Calu3 (cell line): ENCODE data around the gene PKIG. TPM values are rescaled to one million over a fixed set of nuclear protein-coding genes. Genes with fewer than 3 reads are reported as not detected.

Experiments
- BruUV-seq: library from RNA; stranded (reverse); fragments of 400-500 nt; replicated peaks from 2 replicates; lab custom pipeline; 2021; lab: Mats Ljungman, UMichigan
- CTCF ChIA-PET: fragments of 300-600 bp; sonication (Branson Sonifier 250); formaldehyde crosslinking; loops from one replicate; lab custom pipeline; 2022; ENCODE audit warnings: antibody characterized with exemption; lab: Charles Lee
- DNase-seq: peaks from one replicate; pipeline ENCODE4 v3.0.0; 2022
- H3K27ac Mint-ChIP-seq: one replicate; pipeline ENCODE4 v1.8.0; 2022; ENCODE audit warnings: mixed read lengths; ENCODE audit not compliant: unreplicated experiment
- H3K27me3 Mint-ChIP-seq: one replicate; pipeline ENCODE4 v1.8.0; 2022; ENCODE audit warnings: mixed read lengths; ENCODE audit not compliant: unreplicated experiment
- H3K36me3 Mint-ChIP-seq: one replicate; pipeline ENCODE4 v1.8.0; 2022; ENCODE audit warnings: mild to moderate bottlenecking, moderate library complexity, mixed read lengths; ENCODE audit not compliant: insufficient read depth, unreplicated experiment
- H3K4me1 Mint-ChIP-seq: one replicate; pipeline ENCODE4 v1.8.0; 2022; ENCODE audit warnings: mild to moderate bottlenecking, low read depth, mixed read lengths; ENCODE audit not compliant: unreplicated experiment
- H3K4me3 Mint-ChIP-seq: one replicate; pipeline ENCODE4 v1.8.0; 2022; ENCODE audit warnings: mild to moderate bottlenecking, low read depth, moderate library complexity, mixed read lengths; ENCODE audit not compliant: unreplicated experiment
- H3K9me3 Mint-ChIP-seq: one replicate; pipeline ENCODE4 v1.8.0; 2022; ENCODE audit warnings: low read depth, mixed read lengths; ENCODE audit not compliant: unreplicated experiment
- intact Hi-C: fragments of 100-400 bp; cut with micrococcal nuclease; formaldehyde crosslinking; loops from one replicate; pipeline ENCODE4 v1.10.0; 2022; ENCODE audit not compliant: unreplicated experiment
- total RNA-seq: library from RNA; stranded (reverse); gene quantifications from 2 replicates; pipeline ENCODE4 v1.2.3, GENCODE V29; 2022
- TF ChIP-seq, protein P1 (sequence below): fragments of 200-600 bp; IDR thresholded peaks from one replicate; pipeline ENCODE4 v1.8.0; 2022; ENCODE audit warnings: antibody characterized with exemption; ENCODE audit not compliant: unreplicated experiment

The PKIG gene
- total RNA-seq, 1 experiment from 2014 or later, result 6.6 TPM

DNA sequence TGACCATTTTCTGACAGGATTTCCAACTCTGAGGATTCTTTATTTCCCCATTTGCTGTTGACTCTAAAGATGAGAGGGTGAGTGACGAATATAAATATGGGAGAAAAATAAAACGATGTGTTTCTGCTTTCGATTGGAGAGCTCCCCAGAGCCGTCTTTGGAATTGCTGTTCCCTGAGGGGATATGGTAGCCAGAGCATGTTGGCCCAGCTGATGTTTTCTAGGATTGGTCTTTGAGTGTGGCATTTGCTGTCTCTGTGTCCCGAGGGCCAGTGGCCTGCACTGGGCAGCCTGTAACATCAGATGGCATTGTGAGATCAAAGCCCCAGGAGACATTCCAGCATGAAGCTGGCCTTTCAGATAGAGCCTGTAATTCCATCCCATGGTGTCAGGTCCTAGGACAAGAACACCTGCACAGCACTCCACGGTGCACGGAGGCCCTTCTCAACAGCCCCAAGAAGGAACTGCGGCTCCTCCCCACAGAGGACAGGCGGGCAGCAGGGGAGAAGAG lies 26.7 kb downstream of the PKIG start:
- no TSS peak for BruUV-seq
- intact Hi-C loops, result no loop called here
- Mint-ChIP-seq H3K27ac (no peak overlapping the region), H3K4me1 (peaks cover 17% of the 10 kb centered on the region), H3K27me3 (no peaks in the 10 kb centered on the region), H3K36me3 (no peaks in the 10 kb centered on the region), H3K9me3 (no peaks in the 10 kb centered on the region), H3K4me3 (no peak overlapping the region)
- CTCF ChIA-PET, result interaction anchor here (0.6 to 2.1 kb wide), 6 partner anchors 13 to 392 kb away, joined by 3 to 11 read pairs (median 4); no protein-coding TSS in a partner anchor
- DNase-seq, result no peak
- TF ChIP-seq, protein P1, sequence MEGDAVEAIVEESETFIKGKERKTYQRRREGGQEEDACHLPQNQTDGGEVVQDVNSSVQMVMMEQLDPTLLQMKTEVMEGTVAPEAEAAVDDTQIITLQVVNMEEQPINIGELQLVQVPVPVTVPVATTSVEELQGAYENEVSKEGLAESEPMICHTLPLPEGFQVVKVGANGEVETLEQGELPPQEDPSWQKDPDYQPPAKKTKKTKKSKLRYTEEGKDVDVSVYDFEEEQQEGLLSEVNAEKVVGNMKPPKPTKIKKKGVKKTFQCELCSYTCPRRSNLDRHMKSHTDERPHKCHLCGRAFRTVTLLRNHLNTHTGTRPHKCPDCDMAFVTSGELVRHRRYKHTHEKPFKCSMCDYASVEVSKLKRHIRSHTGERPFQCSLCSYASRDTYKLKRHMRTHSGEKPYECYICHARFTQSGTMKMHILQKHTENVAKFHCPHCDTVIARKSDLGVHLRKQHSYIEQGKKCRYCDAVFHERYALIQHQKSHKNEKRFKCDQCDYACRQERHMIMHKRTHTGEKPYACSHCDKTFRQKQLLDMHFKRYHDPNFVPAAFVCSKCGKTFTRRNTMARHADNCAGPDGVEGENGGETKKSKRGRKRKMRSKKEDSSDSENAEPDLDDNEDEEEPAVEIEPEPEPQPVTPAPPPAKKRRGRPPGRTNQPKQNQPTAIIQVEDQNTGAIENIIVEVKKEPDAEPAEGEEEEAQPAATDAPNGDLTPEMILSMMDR, result no peak

DNA sequence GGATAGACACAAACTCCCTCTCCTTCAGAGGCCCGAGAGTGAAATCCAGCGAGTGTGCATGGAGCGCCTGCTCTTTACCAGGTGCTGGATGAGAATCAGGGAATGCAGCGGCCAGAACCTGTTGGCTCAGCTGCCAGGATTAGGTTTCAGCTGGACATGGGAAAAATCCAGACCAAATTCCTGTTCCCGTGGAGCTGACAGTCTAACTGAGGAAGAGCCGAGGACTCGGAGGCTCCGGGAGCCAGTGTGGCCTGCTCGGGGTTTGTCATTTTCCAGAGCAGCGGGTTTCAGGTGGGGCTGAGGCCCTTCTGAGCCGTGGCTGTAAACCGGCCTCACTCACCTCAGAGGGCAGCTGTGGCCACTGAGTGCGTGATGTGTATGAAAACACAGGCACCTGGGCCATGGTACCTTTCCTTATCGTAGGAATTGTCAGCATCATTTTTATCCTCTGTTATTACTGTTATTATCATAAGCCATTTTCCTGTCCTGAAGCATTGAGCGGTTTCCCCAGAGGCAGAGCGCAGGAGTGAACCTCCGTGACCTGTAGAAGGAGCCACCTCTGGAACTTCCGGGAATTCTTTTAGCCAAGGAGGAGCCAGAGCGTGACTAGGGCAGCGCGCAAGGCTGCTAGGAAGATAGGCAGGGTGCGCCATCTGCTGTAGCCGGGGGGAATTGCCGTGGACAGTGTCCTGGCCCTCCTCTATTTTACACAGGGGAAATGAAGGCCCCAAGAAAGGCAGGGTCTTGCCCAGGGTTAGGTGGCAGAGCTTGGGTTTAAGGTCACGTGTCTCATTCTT lies 27.3 kb downstream of the PKIG start:
- peak; percentile 97 for DNase-seq
- intact Hi-C loops, result loop anchor here (1.0 to 5.0 kb wide), 4 partner anchors 87 to 392 kb away; partner anchors contain the start of genes SERINC3 and TTPAL
- Mint-ChIP-seq H3K4me1 (peaks cover 17% of the 10 kb centered on the region), H3K36me3 (no peaks in the 10 kb centered on the region), H3K27me3 (no peaks in the 10 kb centered on the region), H3K27ac (no peak overlapping the region), H3K9me3 (no peaks in the 10 kb centered on the region), H3K4me3 (peak overlapping the region; percentile 52)
- TF ChIP-seq, protein P1, result peak; percentile 99
- no TSS peak for BruUV-seq
- CTCF ChIA-PET, result interaction anchor here (0.6 to 2.1 kb wide), 12 partner anchors 9 to 493 kb away, joined by 3 to 11 read pairs (median 4); partner anchors contain the start of gene SERINC3

DNA sequence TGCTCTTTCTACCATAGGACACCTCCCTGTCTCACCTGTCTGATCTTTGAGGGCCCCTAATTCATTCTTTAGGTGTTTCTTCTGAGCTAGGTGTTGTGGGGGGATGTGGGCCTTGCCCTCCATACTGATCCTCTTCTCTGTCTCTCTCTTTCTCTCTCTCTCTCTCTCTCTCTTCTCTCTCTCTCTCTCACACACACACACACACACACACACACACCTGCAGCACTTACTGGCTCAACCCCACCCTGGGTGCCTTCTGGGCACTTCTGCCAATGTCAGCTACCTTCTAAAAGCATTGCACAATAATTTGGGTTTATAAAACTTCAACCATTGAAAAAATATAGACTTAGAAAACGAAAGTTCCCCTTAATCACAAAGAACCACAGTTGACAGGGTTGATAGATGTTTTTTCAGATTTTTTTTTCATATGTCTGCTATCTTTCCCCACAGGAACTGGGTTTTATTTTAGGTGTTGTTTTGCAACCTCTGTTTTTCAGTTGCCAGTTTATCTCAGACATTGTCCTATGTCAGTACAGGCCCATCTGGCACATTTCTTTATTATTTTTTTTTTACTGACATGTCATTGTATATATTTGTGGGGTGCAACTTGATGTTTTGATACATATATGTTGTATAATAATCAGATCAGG lies 28.1 kb downstream of the PKIG start:
- CTCF ChIA-PET, result interaction anchor here (0.6 to 2.1 kb wide), 13 partner anchors 8 to 494 kb away, joined by 3 to 11 read pairs (median 4); partner anchors contain the start of genes FITM2 and SERINC3
- TF ChIP-seq, protein P1, result no peak
- Mint-ChIP-seq H3K27me3 (no peaks in the 10 kb centered on the region), H3K27ac (no peak overlapping the region), H3K4me1 (peaks cover 17% of the 10 kb centered on the region), H3K4me3 (no peak overlapping the region), H3K9me3 (no peaks in the 10 kb centered on the region), H3K36me3 (no peaks in the 10 kb centered on the region)
- DNase-seq, result no peak
- BruUV-seq, result no TSS peak
- intact Hi-C loops, result loop anchor here (1.0 to 5.0 kb wide), 4 partner anchors 88 to 393 kb away; partner anchors contain the start of genes SERINC3 and TTPAL

DNA sequence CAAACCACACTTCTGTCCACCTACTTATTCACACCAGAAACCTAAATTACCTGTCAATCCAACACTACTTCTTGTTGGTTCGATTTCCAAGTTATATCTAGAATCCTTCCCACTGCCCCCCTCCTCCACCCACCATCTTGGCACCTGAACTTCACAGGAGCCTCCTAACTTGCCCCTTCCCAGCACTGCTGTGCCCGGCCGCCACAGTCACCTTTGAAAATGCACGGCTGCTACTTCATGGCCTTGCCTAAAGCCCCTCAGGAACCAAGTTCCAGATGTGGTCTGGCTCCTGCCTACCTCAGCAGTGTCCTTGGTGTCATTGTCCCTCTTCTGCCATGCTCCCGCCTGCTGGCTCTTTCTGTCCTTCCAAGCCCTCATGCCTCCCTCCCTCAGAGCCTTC lies 31.2 kb downstream of the PKIG start:
- no TSS peak for BruUV-seq
- intact Hi-C loops, result loop anchor here (5.0 kb wide), 1 partner anchor 91 kb away; the partner anchor contains the start of gene SERINC3
- H3K27ac Mint-ChIP-seq, result no peak overlapping the region
- DNase-seq, result no peak
- H3K27me3 Mint-ChIP-seq, result no peaks in the 10 kb centered on the region
- peaks cover 24% of the 10 kb centered on the region for H3K4me1 Mint-ChIP-seq
- no peak overlapping the region for H3K4me3 Mint-ChIP-seq
- H3K36me3 Mint-ChIP-seq, result no peaks in the 10 kb centered on the region
- CTCF ChIA-PET, result no interaction called here
- TF ChIP-seq, protein P1, result no peak
- no peaks in the 10 kb centered on the region for H3K9me3 Mint-ChIP-seq
